Lung (tissue), 12 donors: Measurements from ENCODE around the gene RRAS. TPM values are rescaled to one million over a fixed set of nuclear protein-coding genes. Genes with fewer than 3 reads are reported as not detected.

ENCODE experiments used
- ATAC-seq: fragments of 200-7000 bp; cut with Tn5 transposase; one replicate; pipeline ENCODE4 v1.9.1; 2020; ENCODE audit warnings: moderate number of reproducible peaks; ENCODE audit not compliant: insufficient read depth, low FRiP score
- DNase-seq, 3 donors: peaks; one replicate each; pipeline ENCODE4 v3.0.0-alpha.2; 2013 to 2017
- H3K27ac ChIP-seq, 2 donors: one replicate each; pipeline ENCODE4 v1.5.1; 2013; ENCODE audit warnings: mild to moderate bottlenecking in 2 of 2, moderate library complexity in 2 of 2, control low read depth in 1 of 2, inconsistent platforms in 1 of 2, low read depth in 1 of 2, low read length in 1 of 2
- H3K27me3 ChIP-seq, 3 donors: one replicate each; pipeline ENCODE4 v1.5.1; 2013; ENCODE audit warnings: low read length in 2 of 3; ENCODE audit not compliant: control insufficient read depth in 3 of 3, insufficient read depth in 3 of 3
- H3K36me3 ChIP-seq, 4 donors: one replicate each; pipeline ENCODE4 v1.5.1; 2013; ENCODE audit warnings: low read length in 4 of 4, mild to moderate bottlenecking in 1 of 4, moderate library complexity in 1 of 4; ENCODE audit not compliant: control insufficient read depth in 4 of 4, insufficient read depth in 4 of 4
- H3K4me1 ChIP-seq, 5 donors: one replicate each; pipeline ENCODE4 v1.5.1; 2013; ENCODE audit warnings: low read length in 5 of 5, mild to moderate bottlenecking in 2 of 5, moderate library complexity in 1 of 5; ENCODE audit not compliant: control insufficient read depth in 5 of 5, insufficient read depth in 5 of 5
- H3K4me3 ChIP-seq: one replicate; pipeline ENCODE4 v1.5.1; 2013; ENCODE audit warnings: mild to moderate bottlenecking, control low read depth, moderate library complexity
- H3K9ac ChIP-seq, 2 donors: one replicate each; pipeline ENCODE4 v1.5.1; 2013; ENCODE audit warnings: low read length in 2 of 2, control low read depth in 1 of 2; ENCODE audit not compliant: insufficient read depth in 1 of 2
- H3K9me3 ChIP-seq, 4 donors: one replicate each; pipeline ENCODE4 v1.5.1; 2013; ENCODE audit warnings: low read length in 3 of 4, mild to moderate bottlenecking in 1 of 4, moderate library complexity in 1 of 4; ENCODE audit not compliant: control insufficient read depth in 4 of 4, insufficient read depth in 3 of 4
- WGBS, 2 donors: extraction: QIAGEN DNeasy Blood & Tissue Kit; methylation state at CpG; one replicate each; pipeline ENCODE4 v1.1.7; 2013; 5-methylcytosine and 5-hydroxymethylcytosine counted together
- polyA plus RNA-seq, 2 donors: library from polyadenylated mRNA; stranded (reverse); fragments of 200-250 nt; gene quantifications; one replicate each; pipeline ENCODE4 v1.2.1, GENCODE V29; 2013
- total RNA-seq, 2 donors: library from RNA; depleted of rRNA in 1 of 2; stranded (reverse); fragments of >200 nt in 1 of 2; gene quantifications; one replicate each; pipeline ENCODE4 v1.2.1, GENCODE V29; 2014 to 2021
- TF ChIP-seq, protein P1 (sequence below): IDR thresholded peaks from 2 replicates; pipeline ENCODE4 v1.5.1; 2012; ENCODE audit warnings: mild to moderate bottlenecking; ENCODE audit errors: control extremely low read depth, extremely low read depth
- donor health status: control.
- donor health status: control.
- donor health status: Bipolar disorder and iron deficiency.
- donor health status: healthy.
- donor health status: DM: yes; HTN: yes; CAD: no.

RRAS gene
- total and polyA plus RNA-seq, 4 donors = 26.3 to 180 (median 106) TPM

GRCh38 chr19:49685845-49686332, 45.9 kb upstream of the RRAS start:
- DNase-seq (peak in 1 of 3 donors; percentile 14), ATAC-seq (no peak)
- Histone ChIP-seq H3K4me3 (no peak overlapping the region), H3K36me3 (peaks cover 0 to 46% (median 35%) of the 10 kb centered on the region in 4 donors), H3K27me3 (no peaks in the 10 kb centered on the region), H3K9me3 (no peaks in the 10 kb centered on the region), H3K27ac (peak overlapping the region in 1 of 2 donors; percentile 65), H3K9ac (no peak overlapping the region), H3K4me1 (peaks cover 0 to 27% (median 8%) of the 10 kb centered on the region in 5 donors)
- WGBS, 2 donors = 63 to 75% methylated on average over 23 of the region's 23 CpGs
- TF ChIP-seq, protein P1, sequence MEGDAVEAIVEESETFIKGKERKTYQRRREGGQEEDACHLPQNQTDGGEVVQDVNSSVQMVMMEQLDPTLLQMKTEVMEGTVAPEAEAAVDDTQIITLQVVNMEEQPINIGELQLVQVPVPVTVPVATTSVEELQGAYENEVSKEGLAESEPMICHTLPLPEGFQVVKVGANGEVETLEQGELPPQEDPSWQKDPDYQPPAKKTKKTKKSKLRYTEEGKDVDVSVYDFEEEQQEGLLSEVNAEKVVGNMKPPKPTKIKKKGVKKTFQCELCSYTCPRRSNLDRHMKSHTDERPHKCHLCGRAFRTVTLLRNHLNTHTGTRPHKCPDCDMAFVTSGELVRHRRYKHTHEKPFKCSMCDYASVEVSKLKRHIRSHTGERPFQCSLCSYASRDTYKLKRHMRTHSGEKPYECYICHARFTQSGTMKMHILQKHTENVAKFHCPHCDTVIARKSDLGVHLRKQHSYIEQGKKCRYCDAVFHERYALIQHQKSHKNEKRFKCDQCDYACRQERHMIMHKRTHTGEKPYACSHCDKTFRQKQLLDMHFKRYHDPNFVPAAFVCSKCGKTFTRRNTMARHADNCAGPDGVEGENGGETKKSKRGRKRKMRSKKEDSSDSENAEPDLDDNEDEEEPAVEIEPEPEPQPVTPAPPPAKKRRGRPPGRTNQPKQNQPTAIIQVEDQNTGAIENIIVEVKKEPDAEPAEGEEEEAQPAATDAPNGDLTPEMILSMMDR = no peak

DNA sequence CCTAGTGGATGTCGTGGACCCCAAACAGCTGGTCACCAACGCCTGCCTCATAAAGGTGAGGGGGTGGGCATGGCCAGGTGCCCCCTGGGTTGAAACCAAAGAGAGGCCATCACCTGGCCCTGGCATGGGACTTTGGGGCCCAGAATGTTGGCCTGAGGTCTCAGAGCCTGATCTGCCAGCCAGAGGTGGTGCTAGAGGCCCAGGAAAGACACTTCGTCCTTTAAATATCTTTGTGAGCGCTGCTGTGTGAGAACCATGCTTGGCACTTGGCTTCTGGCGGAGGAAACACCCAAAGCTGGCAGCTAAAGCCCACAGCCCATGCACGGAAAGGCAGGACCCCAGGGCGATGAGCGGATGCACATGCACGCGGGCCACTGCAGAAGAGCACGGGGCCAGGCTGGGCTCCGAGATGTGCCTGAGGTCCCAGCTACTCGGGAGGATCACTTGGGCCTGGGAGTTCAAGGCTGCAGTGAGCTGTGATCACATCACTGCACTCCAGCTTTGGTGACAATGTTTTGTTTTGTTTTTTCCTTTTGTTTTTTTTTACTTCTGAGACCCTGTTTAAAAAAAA, 45.1 kb upstream of the RRAS start:
- ATAC-seq = no peak
- no peak overlapping the region for H3K9ac ChIP-seq
- H3K4me1 ChIP-seq = peaks cover 3 to 26% (median 12%) of the 10 kb centered on the region in 5 donors
- H3K9me3 ChIP-seq = no peaks in the 10 kb centered on the region
- no peak overlapping the region for H3K27ac ChIP-seq
- TF ChIP-seq, protein P1 = no peak
- H3K27me3 ChIP-seq = no peaks in the 10 kb centered on the region
- H3K36me3 ChIP-seq = peaks cover 0 to 46% (median 37%) of the 10 kb centered on the region in 4 donors
- no peak for DNase-seq
- no peak overlapping the region for H3K4me3 ChIP-seq
- 78 to 85% methylated on average over 13 of the region's 13 CpGs for WGBS, 2 donors

GRCh38 chr19:49684251-49684982, 44.5 kb upstream of the RRAS start:
- TF ChIP-seq, protein P1 = no peak
- ATAC-seq (no peak), DNase-seq (no peak)
- H3K4me3 ChIP-seq = no peak overlapping the region
- H3K9ac ChIP-seq = no peak overlapping the region
- peaks cover 0 to 48% (median 37%) of the 10 kb centered on the region in 4 donors for H3K36me3 ChIP-seq
- H3K9me3 ChIP-seq = no peaks in the 10 kb centered on the region
- no peak overlapping the region for H3K27ac ChIP-seq
- H3K27me3 ChIP-seq = no peaks in the 10 kb centered on the region
- H3K4me1 ChIP-seq = peaks cover 9 to 26% (median 10%) of the 10 kb centered on the region in 5 donors
- 85 to 87% methylated on average over 35 of the region's 35 CpGs for WGBS, 2 donors
